ENCODE data around the gene PDILT.
"Not testable (repeated sequence)": the region's sequence is repeated elsewhere in the genome, so short reads cannot be mapped to it uniquely, and the experiment has no call there.

PDILT gene

GRCh38 chr16:20318006-20318405 lies 86.5 kb downstream of the PDILT start:
- H3K4me1 ChIP-seq (ENCODE audit: control insufficient read depth, low read depth, low read length), result peaks cover 6% of the 10 kb centered on the region
- H3K9me3 ChIP-seq (ENCODE audit: control insufficient read depth, low read depth, low read length), result no peaks in the 10 kb centered on the region
- no peak overlapping the region for H3K9ac ChIP-seq (ENCODE audit: low read length)
- no peaks in the 10 kb centered on the region for H3K27me3 ChIP-seq (ENCODE audit: control insufficient read depth, insufficient read depth, low read length)
- H3K27ac ChIP-seq (ENCODE audit: low read length), result no peak overlapping the region
- H3K36me3 ChIP-seq (ENCODE audit: control insufficient read depth, low read depth, low read length), result no peaks in the 10 kb centered on the region
- no peak overlapping the region for H3K4me3 ChIP-seq (ENCODE audit: low read length)

GRCh38 chr16:20317117-20317516 lies 87.4 kb downstream of the PDILT start:
- no peak overlapping the region for H3K9ac ChIP-seq (ENCODE audit: low read length)
- no peaks in the 10 kb centered on the region for H3K27me3 ChIP-seq (ENCODE audit: control insufficient read depth, insufficient read depth, low read length)
- no peak overlapping the region for H3K27ac ChIP-seq (ENCODE audit: low read length)
- peaks cover 6% of the 10 kb centered on the region for H3K4me1 ChIP-seq (ENCODE audit: control insufficient read depth, low read depth, low read length)
- no peaks in the 10 kb centered on the region for H3K9me3 ChIP-seq (ENCODE audit: control insufficient read depth, low read depth, low read length)
- H3K4me3 ChIP-seq (ENCODE audit: low read length), result no peak overlapping the region
- H3K36me3 ChIP-seq (ENCODE audit: control insufficient read depth, low read depth, low read length), result no peaks in the 10 kb centered on the region

GRCh38 chr16:20316715-20317114 lies 87.8 kb downstream of the PDILT start:
- Histone ChIP-seq H3K4me1 (ENCODE audit: control insufficient read depth, low read depth, low read length) (peaks cover 6% of the 10 kb centered on the region), H3K27me3 (ENCODE audit: control insufficient read depth, insufficient read depth, low read length) (no peaks in the 10 kb centered on the region), H3K9ac (ENCODE audit: low read length) (no peak overlapping the region), H3K4me3 (ENCODE audit: low read length) (no peak overlapping the region), H3K9me3 (ENCODE audit: control insufficient read depth, low read depth, low read length) (no peaks in the 10 kb centered on the region), H3K36me3 (ENCODE audit: control insufficient read depth, low read depth, low read length) (no peaks in the 10 kb centered on the region), H3K27ac (ENCODE audit: low read length) (no peak overlapping the region)

GRCh38 chr16:20315764-20316163 lies 88.8 kb downstream of the PDILT start:
- Histone ChIP-seq H3K4me1 (ENCODE audit: control insufficient read depth, low read depth, low read length) (peaks cover 6% of the 10 kb centered on the region), H3K4me3 (ENCODE audit: low read length) (no peak overlapping the region), H3K9me3 (ENCODE audit: control insufficient read depth, low read depth, low read length) (no peaks in the 10 kb centered on the region), H3K36me3 (ENCODE audit: control insufficient read depth, low read depth, low read length) (no peaks in the 10 kb centered on the region), H3K9ac (ENCODE audit: low read length) (no peak overlapping the region), H3K27ac (ENCODE audit: low read length) (no peak overlapping the region), H3K27me3 (ENCODE audit: control insufficient read depth, insufficient read depth, low read length) (no peaks in the 10 kb centered on the region)

GRCh38 chr16:20314575-20314974 lies 90.0 kb downstream of the PDILT start:
- Histone ChIP-seq H3K4me1 (ENCODE audit: control insufficient read depth, low read depth, low read length) (peaks cover 6% of the 10 kb centered on the region), H3K36me3 (ENCODE audit: control insufficient read depth, low read depth, low read length) (no peaks in the 10 kb centered on the region), H3K9ac (ENCODE audit: low read length) (no peak overlapping the region), H3K9me3 (ENCODE audit: control insufficient read depth, low read depth, low read length) (no peaks in the 10 kb centered on the region), H3K27me3 (ENCODE audit: control insufficient read depth, insufficient read depth, low read length) (no peaks in the 10 kb centered on the region), H3K27ac (ENCODE audit: low read length) (no peak overlapping the region), H3K4me3 (ENCODE audit: low read length) (no peak overlapping the region)

GRCh38 chr16:20313741-20314140 lies 90.8 kb downstream of the PDILT start:
- H3K36me3 ChIP-seq (ENCODE audit: control insufficient read depth, low read depth, low read length), result no peaks in the 10 kb centered on the region
- peaks cover 6% of the 10 kb centered on the region for H3K4me1 ChIP-seq (ENCODE audit: control insufficient read depth, low read depth, low read length)
- no peak overlapping the region for H3K27ac ChIP-seq (ENCODE audit: low read length)
- H3K27me3 ChIP-seq (ENCODE audit: control insufficient read depth, insufficient read depth, low read length), result no peaks in the 10 kb centered on the region
- H3K9ac ChIP-seq (ENCODE audit: low read length), result no peak overlapping the region
- H3K4me3 ChIP-seq (ENCODE audit: low read length), result no peak overlapping the region
- no peaks in the 10 kb centered on the region for H3K9me3 ChIP-seq (ENCODE audit: control insufficient read depth, low read depth, low read length)

GRCh38 chr16:20312536-20313095 lies 91.9 kb downstream of the PDILT start:
- H3K27me3 ChIP-seq (ENCODE audit: control insufficient read depth, insufficient read depth, low read length); H3K9ac ChIP-seq (ENCODE audit: low read length); H3K4me3 ChIP-seq (ENCODE audit: low read length); H3K9me3 ChIP-seq (ENCODE audit: control insufficient read depth, low read depth, low read length); H3K27ac ChIP-seq (ENCODE audit: low read length); H3K36me3 ChIP-seq (ENCODE audit: control insufficient read depth, low read depth, low read length); H3K4me1 ChIP-seq (ENCODE audit: control insufficient read depth, low read depth, low read length): not testable (repeated sequence)

- no peaks in the 10 kb centered on the region for H3K27me3 ChIP-seq (ENCODE audit: control insufficient read depth, insufficient read depth, low read length)
- H3K36me3 ChIP-seq (ENCODE audit: control insufficient read depth, low read depth, low read length), result no peaks in the 10 kb centered on the region
- H3K9me3 ChIP-seq (ENCODE audit: control insufficient read depth, low read depth, low read length), result no peaks in the 10 kb centered on the region
- no peak overlapping the region for H3K4me3 ChIP-seq (ENCODE audit: low read length)
- H3K4me1 ChIP-seq (ENCODE audit: control insufficient read depth, low read depth, low read length), result peaks cover 6% of the 10 kb centered on the region
- no peak overlapping the region for H3K27ac ChIP-seq (ENCODE audit: low read length)
- no peak overlapping the region for H3K9ac ChIP-seq (ENCODE audit: low read length)
Observed at GRCh38 chr16:20311548-20311947, 93.0 kb downstream of the PDILT start.

GRCh38 chr16:20310421-20311395 lies 93.8 kb downstream of the PDILT start:
- H3K9me3 ChIP-seq (ENCODE audit: control insufficient read depth, low read depth, low read length), result no peaks in the 10 kb centered on the region
- no peaks in the 10 kb centered on the region for H3K36me3 ChIP-seq (ENCODE audit: control insufficient read depth, low read depth, low read length)
- H3K27ac ChIP-seq (ENCODE audit: low read length), result no peak overlapping the region
- no peak overlapping the region for H3K4me3 ChIP-seq (ENCODE audit: low read length)
- no peaks in the 10 kb centered on the region for H3K27me3 ChIP-seq (ENCODE audit: control insufficient read depth, insufficient read depth, low read length)
- no peak overlapping the region for H3K9ac ChIP-seq (ENCODE audit: low read length)
- peaks cover 6% of the 10 kb centered on the region for H3K4me1 ChIP-seq (ENCODE audit: control insufficient read depth, low read depth, low read length)

GRCh38 chr16:20309786-20310185 lies 94.8 kb downstream of the PDILT start:
- H3K4me1 ChIP-seq (ENCODE audit: control insufficient read depth, low read depth, low read length), result peaks cover under 1% of the 10 kb centered on the region
- H3K27ac ChIP-seq (ENCODE audit: low read length), result no peak overlapping the region
- H3K36me3 ChIP-seq (ENCODE audit: control insufficient read depth, low read depth, low read length), result no peaks in the 10 kb centered on the region
- no peaks in the 10 kb centered on the region for H3K27me3 ChIP-seq (ENCODE audit: control insufficient read depth, insufficient read depth, low read length)
- no peak overlapping the region for H3K4me3 ChIP-seq (ENCODE audit: low read length)
- no peaks in the 10 kb centered on the region for H3K9me3 ChIP-seq (ENCODE audit: control insufficient read depth, low read depth, low read length)
- no peak overlapping the region for H3K9ac ChIP-seq (ENCODE audit: low read length)

Measured in iPS-18a (cell line).